PC-9 (cell line): ENCODE measurements around the gene ZNHIT1. TPM values are rescaled to one million over a fixed set of nuclear protein-coding genes. Genes with fewer than 3 reads are reported as not detected.

Experiments
- BruUV-seq: library from RNA; stranded (reverse); fragments of 400-500 nt; replicated peaks from 2 replicates; lab custom pipeline; 2021; lab: Mats Ljungman, UMichigan
- CTCF ChIA-PET: fragments of 300-600 bp; sonication (Branson Sonifier 250); formaldehyde crosslinking; loops from one replicate; lab custom pipeline; 2022; ENCODE audit warnings: antibody characterized with exemption; lab: Charles Lee
- POLR2A ChIA-PET: fragments of 300-600 bp; sonication (Branson Sonifier 250); formaldehyde crosslinking; loops from one replicate; lab custom pipeline; 2022; ENCODE audit warnings: antibody characterized with exemption; ENCODE audit not compliant: unreplicated experiment; lab: Charles Lee
- DNase-seq, 2 experiments: peaks; one replicate each; pipeline versions ENCODE4 v3.0.0 to v3.0.0-alpha.2; 2015 to 2022; ENCODE audit warnings: mixed read lengths in 1 of 2
- H2AFZ ChIP-seq: fragments of 200-600 bp; sonication (generic); 2 replicates; pipeline ENCODE4 v1.8.1; 2017; ENCODE audit warnings: antibody characterized with exemption
- H3F3A ChIP-seq: fragments of 200-600 bp; sonication (generic); 2 replicates; pipeline ENCODE4 v1.8.1; 2017; ENCODE audit warnings: antibody characterized with exemption, mild to moderate bottlenecking, low read depth; ENCODE audit not compliant: insufficient read depth
- H3K27ac ChIP-seq: fragments of 200-600 bp; sonication (generic); 2 replicates; pipeline ENCODE4 v1.6.1; 2016; ENCODE audit warnings: mixed run types
- H3K27me3 ChIP-seq: fragments of 200-600 bp; sonication (generic); 2 replicates; pipeline ENCODE4 v1.6.1; 2016; ENCODE audit warnings: low read depth, mixed run types; ENCODE audit not compliant: insufficient read depth
- H3K36me3 ChIP-seq: fragments of 200-600 bp; sonication (generic); 2 replicates; pipeline ENCODE4 v1.6.1; 2016; ENCODE audit warnings: low read depth, mixed run types
- H3K4me1 ChIP-seq: fragments of 200-600 bp; sonication (generic); replicated peaks from 2 replicates; pipeline ENCODE4 v1.6.1; 2016; ENCODE audit warnings: mixed run types; ENCODE audit not compliant: insufficient read depth
- H3K4me2 ChIP-seq: fragments of 200-600 bp; sonication (generic); 2 replicates; pipeline ENCODE4 v1.6.1; 2017; ENCODE audit warnings: mixed run types
- H3K4me3 ChIP-seq: fragments of 200-600 bp; sonication (generic); 2 replicates; pipeline ENCODE4 v1.6.1; 2016; ENCODE audit warnings: mixed run types
- H3K79me2 ChIP-seq: fragments of 200-600 bp; sonication (generic); 2 replicates; pipeline ENCODE4 v1.6.1; 2017; ENCODE audit warnings: low read depth, mixed run types
- H3K9me2 ChIP-seq: fragments of 200-600 bp; sonication (generic); 2 replicates; pipeline ENCODE4 v1.8.1; 2017; ENCODE audit warnings: mild to moderate bottlenecking; ENCODE audit not compliant: insufficient read depth
- H3K9me3 ChIP-seq: fragments of 200-600 bp; sonication (generic); 2 replicates; pipeline ENCODE4 v1.8.1; 2016; ENCODE audit warnings: low read depth; ENCODE audit not compliant: insufficient read depth
- H4K20me1 ChIP-seq: fragments of 200-600 bp; sonication (generic); 2 replicates; pipeline ENCODE4 v1.8.1; 2017; ENCODE audit not compliant: insufficient read depth
- EZH2 ChIP-seq: fragments of 200-600 bp; sonication (generic); IDR thresholded peaks from 2 replicates; pipeline ENCODE4 v1.8.0; 2017; ENCODE audit warnings: antibody characterized with exemption, low read depth
- intact Hi-C: fragments of 100-400 bp; cut with micrococcal nuclease; formaldehyde crosslinking; loops from one replicate; pipeline ENCODE4 v1.10.0; 2022; ENCODE audit not compliant: unreplicated experiment
- total RNA-seq: library from RNA; stranded (reverse); gene quantifications from 2 replicates; pipeline ENCODE4 v1.2.3, GENCODE V29; 2021
- TF ChIP-seq, protein P1 (sequence below): fragments of 200-600 bp; sonication (generic); conservative IDR thresholded peaks from 2 replicates; pipeline ENCODE4 v1.6.1; 2017; ENCODE audit warnings: mixed run types, antibody characterized with exemption, mild to moderate bottlenecking, moderate library complexity

Gene ZNHIT1
- total RNA-seq, 1 experiment from 2014 or later, result 110 TPM

DNA sequence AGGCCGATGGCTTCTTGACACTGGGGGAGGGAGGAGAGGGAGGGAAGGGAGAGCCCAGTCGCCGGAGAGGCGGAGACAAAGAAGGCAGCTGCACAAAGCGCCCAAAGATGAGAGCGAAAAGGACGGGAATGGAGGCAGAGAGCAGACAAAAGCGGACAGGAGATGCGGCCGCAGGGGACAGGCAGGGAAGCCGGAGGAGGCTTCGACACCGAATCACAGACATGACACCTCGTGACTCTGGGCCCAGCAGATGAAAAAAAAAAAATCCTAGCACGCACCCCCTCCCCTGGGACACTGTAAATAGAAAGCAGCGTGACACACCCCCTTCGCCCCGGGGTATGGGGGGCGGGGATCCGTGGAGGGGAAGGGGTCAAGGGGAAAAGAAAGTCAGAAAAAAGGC, 38.8 kb upstream of the ZNHIT1 start:
- H3K4me3 ChIP-seq, result no peak overlapping the region
- H3K27ac ChIP-seq, result no peak overlapping the region
- no peak overlapping the region for H3K4me2 ChIP-seq
- H3F3A ChIP-seq, result 0 out of 2 replicates have a peak, but pooled peaks cover 4% of the 10 kb centered on the region
- ChIA-PET CTCF (interaction anchor here (0.7 kb wide), 1 partner anchor 304 kb away, joined by 5 read pairs; no protein-coding TSS in a partner anchor), POLR2A (no interaction called here)
- intact Hi-C loops, result no loop called here
- BruUV-seq, result no TSS peak
- H3K36me3 ChIP-seq, result no peaks in the 10 kb centered on the region
- H2AFZ ChIP-seq, result no peak overlapping the region
- no peaks in the 10 kb centered on the region for H3K4me1 ChIP-seq
- H3K9me3 ChIP-seq, result no peaks in the 10 kb centered on the region
- H4K20me1 ChIP-seq, result no peaks in the 10 kb centered on the region
- no peak for DNase-seq
- no peaks in the 10 kb centered on the region for H3K9me2 ChIP-seq
- no peaks in the 10 kb centered on the region for H3K79me2 ChIP-seq
- no peak for TF ChIP-seq EZH2
- TF ChIP-seq, protein P1, sequence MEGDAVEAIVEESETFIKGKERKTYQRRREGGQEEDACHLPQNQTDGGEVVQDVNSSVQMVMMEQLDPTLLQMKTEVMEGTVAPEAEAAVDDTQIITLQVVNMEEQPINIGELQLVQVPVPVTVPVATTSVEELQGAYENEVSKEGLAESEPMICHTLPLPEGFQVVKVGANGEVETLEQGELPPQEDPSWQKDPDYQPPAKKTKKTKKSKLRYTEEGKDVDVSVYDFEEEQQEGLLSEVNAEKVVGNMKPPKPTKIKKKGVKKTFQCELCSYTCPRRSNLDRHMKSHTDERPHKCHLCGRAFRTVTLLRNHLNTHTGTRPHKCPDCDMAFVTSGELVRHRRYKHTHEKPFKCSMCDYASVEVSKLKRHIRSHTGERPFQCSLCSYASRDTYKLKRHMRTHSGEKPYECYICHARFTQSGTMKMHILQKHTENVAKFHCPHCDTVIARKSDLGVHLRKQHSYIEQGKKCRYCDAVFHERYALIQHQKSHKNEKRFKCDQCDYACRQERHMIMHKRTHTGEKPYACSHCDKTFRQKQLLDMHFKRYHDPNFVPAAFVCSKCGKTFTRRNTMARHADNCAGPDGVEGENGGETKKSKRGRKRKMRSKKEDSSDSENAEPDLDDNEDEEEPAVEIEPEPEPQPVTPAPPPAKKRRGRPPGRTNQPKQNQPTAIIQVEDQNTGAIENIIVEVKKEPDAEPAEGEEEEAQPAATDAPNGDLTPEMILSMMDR, result no peak
- H3K27me3 ChIP-seq, result peaks cover 33% of the 10 kb centered on the region

DNA sequence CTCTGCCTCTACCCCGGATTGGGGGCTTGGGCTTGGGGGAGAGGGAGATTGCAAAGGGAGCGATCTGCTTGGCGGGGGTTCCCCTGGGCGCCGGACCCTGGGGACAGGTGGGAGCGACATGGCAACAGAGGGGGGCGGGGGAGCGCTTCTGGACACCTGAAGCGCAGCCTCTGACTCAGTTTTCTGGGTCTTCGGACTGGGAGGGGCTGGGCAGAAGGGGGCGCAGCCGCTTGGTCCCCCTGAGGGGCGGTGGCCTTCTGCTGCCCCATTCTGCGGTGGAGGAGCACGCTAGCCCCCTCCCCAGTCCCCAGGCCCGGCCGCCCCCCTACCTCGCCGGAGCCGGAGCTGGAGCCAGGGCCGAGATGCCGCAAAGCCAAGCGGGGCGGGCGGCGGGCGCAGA, 38.3 kb upstream of the ZNHIT1 start:
- no TSS peak for BruUV-seq
- H2AFZ ChIP-seq, result no peak overlapping the region
- CTCF ChIA-PET, result no interaction called here

DNA sequence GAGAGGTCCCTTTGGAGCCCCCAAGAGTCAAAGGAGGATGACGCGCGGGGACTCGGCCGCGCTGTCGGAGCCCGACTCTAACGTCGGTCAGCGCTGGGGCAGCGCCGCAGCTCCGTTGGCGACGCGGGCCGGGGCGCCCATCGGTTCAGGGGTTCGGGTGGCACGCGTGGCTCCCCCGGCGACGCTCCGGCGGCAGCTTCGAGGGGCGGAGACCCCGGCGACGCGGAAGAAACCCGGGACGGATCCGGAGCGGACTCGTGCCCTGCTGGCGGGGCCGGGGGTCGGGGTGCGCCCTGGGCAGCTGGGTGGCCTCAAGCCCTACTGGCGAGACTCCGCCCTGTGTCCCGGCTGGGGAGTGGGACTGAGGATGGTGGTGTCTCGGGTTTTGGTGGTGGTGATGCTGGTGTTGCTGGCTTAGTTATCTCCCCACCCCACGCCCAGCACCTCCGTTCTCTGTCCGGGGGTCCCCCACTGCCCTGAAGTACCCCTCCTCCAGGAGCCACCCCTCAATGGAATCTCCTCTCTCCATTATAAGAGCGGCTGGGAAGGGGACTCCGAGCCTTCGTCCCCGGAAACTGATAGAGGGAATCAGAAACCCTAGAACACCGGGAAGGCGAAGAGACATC, 37.7 kb upstream of the ZNHIT1 start, which contains the start of gene NAT16:
Gene NAT16 (minus strand): TSS at position 164 of the 626 bp plus-strand sequence. CDS start 5,486 bp downstream, outside the sequence.
- no peak within 1 kb of the TSS for H2AFZ ChIP-seq
- H3K9me3 ChIP-seq, result no peaks in the 10 kb centered on the region
- H3K27ac ChIP-seq, result no peak within 1 kb of the TSS
- H3K27me3 ChIP-seq, result peaks cover 32% of the 10 kb centered on the region
- ChIA-PET CTCF (no interaction called here), POLR2A (no interaction called here)
- H3K4me2 ChIP-seq, result no peak within 1 kb of the TSS
- no peak within 1 kb of the TSS for H3K4me3 ChIP-seq
- no peaks in the 10 kb centered on the region for H3K36me3 ChIP-seq
- intact Hi-C loops, result no loop called here
- H3K79me2 ChIP-seq, result no peaks in the 10 kb centered on the region
- H3K4me1 ChIP-seq, result no peaks in the 10 kb centered on the region
- no peaks in the 10 kb centered on the region for H3K9me2 ChIP-seq
- no peaks in the 10 kb centered on the region for H3F3A ChIP-seq
- no peak for DNase-seq
- no peaks in the 10 kb centered on the region for H4K20me1 ChIP-seq
- TF ChIP-seq, protein P1, result no peak
- no peak for TF ChIP-seq EZH2
- BruUV-seq, result no TSS peak

More for the DNA sequence above, 38.3 kb upstream of the ZNHIT1 start:
- Histone ChIP-seq H3F3A (no peaks in the 10 kb centered on the region), H3K9me3 (no peaks in the 10 kb centered on the region), H3K27ac (no peak overlapping the region), H3K36me3 (no peaks in the 10 kb centered on the region), H3K27me3 (peaks cover 33% of the 10 kb centered on the region), H4K20me1 (no peaks in the 10 kb centered on the region), H3K4me1 (no peaks in the 10 kb centered on the region), H3K79me2 (no peaks in the 10 kb centered on the region), H3K4me2 (no peak overlapping the region), H3K4me3 (no peak overlapping the region), H3K9me2 (no peaks in the 10 kb centered on the region)
- no peak for DNase-seq
- POLR2A ChIA-PET, result no interaction called here
- TF ChIP-seq, protein P1, result no peak
- no peak for TF ChIP-seq EZH2
- intact Hi-C loops, result no loop called here
